DMS79 (cell line): ENCODE results near the gene ANKS6.
A peak's percentile ranks its signal among the peaks of the same experiment; 100 is the strongest.

ENCODE experiments used
- DNase-seq: peaks from one replicate; lab custom pipeline; 2025; lab: John Stamatoyannopoulos, UW

ANKS6 gene

DNA sequence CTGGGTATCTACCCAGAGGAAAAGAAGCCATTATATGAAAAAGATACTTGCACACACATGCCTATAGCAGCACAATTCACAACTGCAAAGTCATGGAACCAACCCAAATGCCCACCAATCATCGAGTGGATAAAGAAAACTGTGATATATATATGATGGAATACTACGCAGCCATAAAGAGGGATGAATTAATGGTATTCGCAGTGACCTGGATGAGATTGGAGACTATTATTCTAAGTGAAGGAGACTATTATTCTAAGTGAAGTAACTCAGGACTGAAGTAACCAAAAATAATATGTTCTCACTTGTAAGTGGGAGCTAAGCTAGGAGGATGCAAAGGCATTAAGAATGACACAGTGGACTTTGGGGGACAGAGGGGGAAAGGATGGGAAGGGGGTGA lies 57.6 kb downstream of the ANKS6 start:
- DNase-seq = no peak

DNA sequence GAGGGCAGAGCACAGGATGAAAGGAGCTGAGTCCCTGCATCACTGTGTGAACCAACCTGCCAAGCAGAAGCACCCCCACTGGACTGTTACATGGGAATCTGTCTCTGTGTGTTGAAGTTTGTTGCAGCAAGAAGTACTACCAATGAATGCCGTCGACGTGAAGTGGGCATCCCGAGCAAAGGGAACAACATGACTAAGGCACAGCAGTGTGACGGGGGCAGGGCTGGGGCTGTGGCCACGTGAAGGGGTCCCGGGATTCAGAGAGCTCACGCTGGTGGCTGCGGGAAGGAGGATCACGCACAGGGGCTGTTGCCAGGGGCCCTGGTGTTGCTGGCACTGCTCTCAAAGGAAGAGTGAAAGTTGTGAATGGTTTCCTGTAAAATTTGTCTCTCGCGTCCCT lies 60.1 kb downstream of the ANKS6 start:
- no peak for DNase-seq

DNA sequence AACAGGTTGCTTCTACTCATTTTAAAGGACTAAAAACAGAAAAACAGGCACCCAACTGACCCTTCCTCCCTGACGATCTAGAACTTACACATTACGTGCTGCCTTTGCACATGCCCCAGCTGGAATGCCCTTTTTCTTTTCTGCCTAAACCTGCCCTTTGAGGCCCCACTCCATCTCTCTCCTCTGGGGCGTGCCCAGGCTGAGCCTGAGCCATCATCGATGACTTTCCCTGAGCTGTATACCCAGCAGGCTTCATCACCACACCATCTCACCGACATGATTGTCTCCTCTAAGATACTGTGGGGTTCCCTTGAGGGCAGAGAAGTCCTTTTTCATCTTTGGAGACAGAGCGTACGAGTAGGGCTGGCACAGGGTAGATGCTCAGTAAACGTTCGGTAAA lies 63.6 kb downstream of the ANKS6 start:
- DNase-seq = no peak

DNA sequence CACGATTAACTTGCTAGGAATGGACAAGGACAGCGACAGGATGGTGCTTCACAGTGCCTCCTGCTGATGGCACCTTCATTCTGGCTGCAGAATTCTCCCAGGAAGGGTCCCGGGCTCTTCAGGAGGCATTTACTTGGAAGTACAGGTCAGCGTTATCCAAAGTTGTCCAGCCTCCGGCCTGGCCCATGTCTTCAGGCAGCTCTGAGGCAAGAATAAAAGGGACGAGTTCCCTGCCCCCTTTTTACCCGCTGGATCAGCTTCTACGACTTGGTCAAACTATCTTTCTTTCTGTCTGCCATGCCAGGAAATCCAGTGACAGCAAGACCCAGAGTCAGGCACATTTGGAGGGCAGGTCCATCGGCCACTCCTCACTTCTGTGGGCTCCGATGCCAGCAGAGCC lies 64.3 kb downstream of the ANKS6 start:
- no peak for DNase-seq

DNA sequence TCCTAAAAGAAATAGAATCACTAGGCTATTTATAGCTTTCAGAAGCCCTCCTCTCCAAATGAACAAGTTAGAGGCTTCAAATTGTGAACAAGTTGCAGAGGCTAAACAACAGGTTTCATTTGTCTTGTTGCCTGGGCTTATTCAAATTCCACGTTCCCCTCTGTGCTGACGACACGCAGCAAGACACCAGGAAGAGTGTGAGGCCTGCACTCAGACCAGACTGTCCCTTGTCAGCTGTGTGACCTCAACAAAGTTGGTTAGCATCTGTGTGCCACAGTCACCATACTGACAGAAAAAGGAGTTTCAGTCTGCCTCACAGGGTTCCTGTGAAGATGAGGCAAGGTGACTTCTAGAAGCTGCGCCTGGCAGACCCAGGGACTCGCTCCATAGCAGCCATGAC lies 65.5 kb downstream of the ANKS6 start:
- DNase-seq = no peak

DNA sequence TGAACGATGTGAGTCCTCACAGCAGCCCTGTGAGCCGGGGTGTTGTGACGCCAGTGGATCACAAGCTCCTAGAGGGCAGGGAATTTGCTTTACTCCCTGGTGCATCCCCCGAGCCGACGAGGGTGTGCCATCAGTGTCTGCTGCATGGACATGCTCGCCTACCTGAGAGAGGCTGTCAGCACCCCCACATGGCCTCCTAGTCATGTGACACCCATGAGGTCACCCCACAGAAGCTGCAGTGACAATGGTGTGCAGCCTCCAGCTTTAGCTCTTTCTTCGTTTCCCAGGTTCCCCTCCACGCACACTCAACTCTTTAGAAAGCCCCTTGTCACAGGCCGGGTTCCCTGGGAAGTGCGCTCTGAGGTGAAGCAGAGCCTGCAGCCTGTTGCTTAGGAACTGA lies 67.9 kb downstream of the ANKS6 start:
- no peak for DNase-seq

DNA sequence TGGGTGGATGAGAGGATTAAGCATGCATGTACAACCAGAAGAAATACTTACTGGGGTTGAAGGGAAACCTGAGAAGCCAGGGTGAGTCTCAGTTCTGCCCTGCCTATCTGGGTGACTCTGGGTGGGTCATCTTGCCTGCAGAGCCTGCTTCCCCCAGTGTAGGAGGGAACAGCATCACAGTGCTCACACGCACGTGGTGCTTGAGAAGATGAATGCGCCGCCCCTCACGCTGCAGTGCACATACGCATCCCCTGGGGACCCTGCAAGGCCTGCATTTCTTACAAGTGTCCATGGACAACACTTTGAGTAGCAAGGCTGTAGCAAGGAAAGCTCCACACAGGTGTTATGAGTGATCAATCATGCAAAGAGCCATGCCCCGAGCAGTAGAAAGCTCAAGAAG lies 68.9 kb downstream of the ANKS6 start:
- DNase-seq = peak; percentile 3

DNA sequence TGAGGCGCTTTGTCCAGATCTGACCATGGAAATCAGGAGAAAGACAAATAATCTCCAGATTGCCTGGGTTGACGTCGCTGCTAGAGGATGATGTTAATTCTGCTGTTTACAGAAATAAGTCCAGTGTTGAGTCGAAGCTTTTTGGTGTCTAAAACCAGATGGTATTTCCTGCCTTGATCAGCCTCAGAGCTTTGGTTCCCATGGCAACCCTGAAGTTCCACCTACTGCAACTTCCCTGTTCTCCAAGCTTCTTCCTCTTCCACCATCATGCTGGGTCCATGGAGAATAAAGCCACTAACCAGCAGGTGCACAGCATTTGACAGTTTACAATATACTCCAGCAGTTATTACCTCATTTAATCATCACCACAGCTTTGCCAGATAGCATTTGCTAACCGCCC lies 69.6 kb downstream of the ANKS6 start:
- DNase-seq = no peak

DNA sequence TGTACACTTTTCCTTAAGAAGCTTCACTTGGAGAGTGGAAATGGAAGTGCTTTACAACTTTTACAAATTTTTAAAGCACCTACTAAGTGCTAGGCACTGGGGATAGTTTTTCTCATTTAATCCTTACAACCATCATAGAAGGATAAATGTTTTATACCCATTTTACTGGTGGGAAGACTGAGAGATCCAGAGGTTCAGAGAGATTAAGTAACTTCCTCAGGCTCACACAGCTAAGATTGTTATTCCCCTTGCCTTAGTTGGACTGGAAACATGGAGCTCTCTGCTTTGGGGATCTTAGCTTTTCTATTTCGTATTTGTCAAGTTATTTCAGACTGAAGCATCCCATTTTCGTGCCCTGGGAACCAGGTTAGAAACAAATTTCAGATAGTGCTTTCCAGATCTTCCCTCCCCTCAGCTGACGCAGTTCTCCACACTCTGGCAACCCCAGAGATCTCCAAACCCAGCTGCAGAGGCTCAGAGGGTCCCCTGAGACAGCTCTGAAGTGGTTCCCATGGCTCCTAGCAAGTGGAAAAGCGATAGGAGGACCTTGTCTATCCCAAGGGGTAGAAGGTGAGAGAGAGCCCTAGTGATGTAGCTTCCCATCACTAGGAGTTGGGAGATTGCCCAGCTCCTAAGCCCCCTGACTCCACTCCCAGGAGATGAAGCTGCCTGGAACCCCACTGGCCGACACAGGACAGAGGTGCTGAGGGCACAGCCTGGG lies 71.4 kb downstream of the ANKS6 start:
- no peak for DNase-seq

DNA sequence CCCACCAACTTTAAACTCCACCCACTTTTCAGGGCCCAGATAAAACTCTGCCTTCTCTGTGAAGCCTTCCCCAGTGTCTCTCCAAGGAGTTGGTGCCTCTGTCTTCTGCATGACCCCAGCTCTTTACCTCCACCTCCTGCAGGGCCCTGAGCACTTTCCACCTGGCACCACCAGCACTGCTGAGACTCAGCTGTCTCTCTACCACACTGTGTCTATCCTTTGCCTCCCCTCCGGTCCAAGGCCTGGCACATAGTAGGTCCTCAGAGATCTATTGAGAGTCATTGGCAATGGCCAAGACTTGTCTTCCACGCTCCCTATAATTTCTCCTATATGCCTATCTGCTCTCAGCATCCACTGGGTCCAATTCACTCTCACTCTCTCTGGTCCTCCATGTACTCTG lies 74.7 kb downstream of the ANKS6 start:
- no peak for DNase-seq

DNA sequence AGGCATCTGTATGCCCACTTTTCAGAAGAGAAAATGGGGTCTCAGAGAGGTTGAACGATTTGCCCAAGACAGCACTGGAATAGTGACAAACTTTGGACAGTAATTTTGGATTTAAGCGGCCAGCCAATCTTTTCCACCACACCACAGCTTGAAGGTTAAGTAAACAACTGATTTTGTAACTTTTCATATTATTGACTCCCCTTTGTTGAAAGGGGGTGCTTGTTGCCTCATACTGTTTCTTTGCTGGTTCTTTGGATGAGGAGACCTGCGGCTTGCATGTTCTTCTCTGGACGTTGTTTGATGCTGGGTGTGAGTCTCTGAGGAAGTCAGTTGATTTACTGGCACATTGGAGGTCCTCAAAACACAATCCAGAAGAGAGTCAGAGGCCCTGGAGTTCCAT lies 76.0 kb downstream of the ANKS6 start:
- DNase-seq = no peak

DNA sequence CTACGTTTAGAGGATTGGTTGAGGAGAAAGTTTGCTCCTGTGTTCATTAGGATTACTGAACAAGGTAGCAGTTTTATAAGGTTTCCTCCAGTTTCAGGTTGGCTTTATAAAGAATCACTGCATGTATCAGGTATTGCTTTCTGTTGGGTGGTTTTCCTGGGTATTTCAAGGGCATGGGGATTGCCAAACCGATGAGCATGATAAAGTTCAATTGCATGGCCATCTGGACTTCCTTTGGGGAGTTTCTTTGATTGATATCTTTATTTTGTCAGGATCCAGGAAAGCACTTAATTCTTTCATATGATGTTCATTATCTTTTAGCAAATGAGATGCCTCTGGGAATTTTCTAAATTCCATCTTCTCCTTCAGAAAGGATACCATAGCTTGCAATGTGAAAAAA lies 77.3 kb downstream of the ANKS6 start:
- no peak for DNase-seq

DNA sequence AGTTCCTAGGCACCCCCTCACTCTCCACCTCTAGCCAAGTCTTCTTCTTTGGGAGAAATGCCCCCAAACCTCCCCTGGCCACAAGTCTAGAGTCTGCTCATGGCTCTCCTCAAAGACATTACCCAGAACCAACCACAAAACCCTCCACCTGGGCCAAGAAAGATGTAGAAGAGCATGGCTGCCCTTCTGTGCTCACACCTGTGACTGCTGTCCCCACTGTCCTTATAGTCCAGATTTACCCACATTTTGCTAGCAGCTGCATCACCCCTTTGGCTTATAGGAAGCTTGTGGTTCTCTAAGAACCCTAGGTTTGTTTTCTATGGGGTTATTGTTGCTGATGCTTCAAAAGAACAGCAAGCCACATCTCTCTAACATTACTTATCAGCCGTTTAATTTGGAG lies 81.5 kb downstream of the ANKS6 start:
- no peak for DNase-seq

DNA sequence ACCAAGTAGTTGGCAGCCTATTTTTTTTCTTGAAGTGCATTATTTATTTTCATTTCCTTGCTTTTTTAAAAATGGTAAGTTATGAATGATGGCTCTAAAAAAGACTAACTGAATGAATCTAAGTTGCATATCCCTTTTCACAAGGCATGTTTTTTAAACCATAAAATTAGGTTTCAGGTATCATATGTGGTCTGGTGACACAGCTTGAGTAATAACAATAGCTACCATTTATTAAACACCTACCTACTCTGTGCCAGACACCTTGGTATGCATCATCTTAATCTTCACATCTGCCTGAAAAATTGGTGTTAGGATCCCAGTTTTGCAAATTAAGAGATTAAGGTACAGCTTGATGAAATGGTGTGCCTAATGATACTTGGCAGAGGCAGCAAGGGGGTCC lies 83.4 kb downstream of the ANKS6 start:
- DNase-seq = no peak

DNA sequence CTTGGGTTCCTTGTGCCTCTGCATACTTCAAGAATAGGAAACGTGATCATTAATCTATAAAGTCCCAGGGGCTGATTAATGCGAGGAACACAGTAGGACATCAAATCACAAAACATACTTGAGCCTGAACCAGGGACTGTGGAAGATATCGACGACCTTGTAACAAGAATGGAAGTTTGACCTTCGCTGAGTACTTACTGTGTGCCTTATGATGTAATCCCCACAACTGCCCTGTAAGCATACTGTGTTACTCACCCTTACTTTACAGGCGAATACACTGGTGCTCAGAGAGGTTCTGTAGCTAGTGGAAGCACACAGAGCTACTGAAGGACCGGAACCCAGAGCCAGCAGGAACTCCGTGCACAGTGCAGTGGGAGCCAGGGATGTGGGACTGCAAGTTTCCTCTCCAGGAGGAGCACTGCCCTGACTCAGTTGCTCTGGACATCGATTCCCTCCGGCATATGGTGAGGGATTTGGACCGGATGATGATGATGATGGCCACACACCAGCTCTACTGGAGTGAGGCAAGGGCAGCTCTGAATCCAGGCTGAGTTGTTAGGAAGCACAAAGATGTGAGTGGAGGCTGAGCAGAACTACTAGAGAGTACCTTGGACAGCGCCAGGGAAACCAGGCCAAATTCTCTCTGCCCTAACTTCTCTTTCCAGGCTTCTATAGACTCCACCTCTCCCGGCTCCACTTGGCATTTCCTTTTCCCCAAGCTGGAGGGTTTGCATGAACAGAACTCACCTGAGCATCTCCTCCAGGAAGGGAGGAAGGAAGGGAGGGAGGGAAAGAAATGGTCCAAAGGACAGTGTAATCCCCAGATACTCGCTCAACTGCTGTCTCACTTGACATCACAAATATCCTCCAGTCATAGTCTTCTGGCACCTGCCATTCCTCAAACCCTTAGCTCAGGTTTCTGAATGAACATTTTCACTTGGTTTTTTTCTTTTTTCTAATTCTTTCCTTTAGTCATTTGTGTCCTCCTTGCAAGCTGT lies 86.1 kb downstream of the ANKS6 start:
- DNase-seq = no peak

DNA sequence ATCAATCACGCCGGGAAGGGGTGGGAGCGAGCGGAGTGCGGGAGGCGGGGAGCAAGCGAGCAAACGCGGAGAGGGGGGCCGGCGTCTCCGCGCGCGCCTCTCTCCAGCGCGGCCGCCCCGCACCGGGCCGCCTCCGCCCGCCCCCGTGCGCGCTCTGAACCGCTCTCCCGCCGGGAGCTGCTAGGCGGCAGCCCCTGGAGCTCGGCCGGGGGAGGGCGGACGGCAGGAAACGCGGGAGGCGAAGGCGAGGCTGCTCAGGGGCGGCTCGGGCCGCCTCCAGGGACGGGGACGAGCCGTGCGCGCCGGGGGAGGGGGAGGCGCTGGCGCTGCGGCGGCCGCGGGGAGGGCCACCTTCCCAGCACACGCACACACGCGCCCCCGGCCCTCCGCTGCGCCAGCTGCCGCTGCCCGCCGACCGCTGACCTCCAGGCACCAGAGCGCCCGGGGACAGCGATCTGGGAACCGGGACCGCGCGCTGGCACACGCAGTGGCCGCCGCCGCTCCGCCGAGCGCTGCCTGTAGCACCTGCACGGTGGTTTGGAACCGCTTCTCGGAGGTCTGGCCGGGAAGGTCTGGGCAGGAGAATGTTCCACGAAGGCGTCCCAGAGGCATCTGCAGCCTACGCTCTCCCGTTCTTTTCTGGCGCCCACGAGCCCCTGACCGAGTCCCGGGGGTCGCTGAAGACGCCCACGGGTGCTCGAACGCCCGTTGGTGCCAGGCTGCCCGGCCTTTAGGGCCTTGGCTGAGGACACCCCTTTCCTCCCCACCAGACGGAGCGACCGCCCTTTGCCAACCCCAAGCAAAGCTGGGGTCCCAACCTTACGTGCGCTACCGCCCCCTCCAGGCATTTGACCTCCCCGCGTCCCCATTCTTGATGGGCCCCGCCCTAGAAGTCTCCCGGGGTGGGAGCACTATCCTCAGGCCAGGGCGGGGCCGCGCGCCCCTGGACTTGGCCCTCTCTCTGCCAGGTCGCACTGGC lies 87.1 kb downstream of the ANKS6 start, which contains the start of gene GABBR2:
TSS of gene GABBR2 (minus strand) at position 3 of the 979 bp plus-strand sequence. CDS start 198 bp downstream, outside the sequence.
- DNase-seq = no peak

DNA sequence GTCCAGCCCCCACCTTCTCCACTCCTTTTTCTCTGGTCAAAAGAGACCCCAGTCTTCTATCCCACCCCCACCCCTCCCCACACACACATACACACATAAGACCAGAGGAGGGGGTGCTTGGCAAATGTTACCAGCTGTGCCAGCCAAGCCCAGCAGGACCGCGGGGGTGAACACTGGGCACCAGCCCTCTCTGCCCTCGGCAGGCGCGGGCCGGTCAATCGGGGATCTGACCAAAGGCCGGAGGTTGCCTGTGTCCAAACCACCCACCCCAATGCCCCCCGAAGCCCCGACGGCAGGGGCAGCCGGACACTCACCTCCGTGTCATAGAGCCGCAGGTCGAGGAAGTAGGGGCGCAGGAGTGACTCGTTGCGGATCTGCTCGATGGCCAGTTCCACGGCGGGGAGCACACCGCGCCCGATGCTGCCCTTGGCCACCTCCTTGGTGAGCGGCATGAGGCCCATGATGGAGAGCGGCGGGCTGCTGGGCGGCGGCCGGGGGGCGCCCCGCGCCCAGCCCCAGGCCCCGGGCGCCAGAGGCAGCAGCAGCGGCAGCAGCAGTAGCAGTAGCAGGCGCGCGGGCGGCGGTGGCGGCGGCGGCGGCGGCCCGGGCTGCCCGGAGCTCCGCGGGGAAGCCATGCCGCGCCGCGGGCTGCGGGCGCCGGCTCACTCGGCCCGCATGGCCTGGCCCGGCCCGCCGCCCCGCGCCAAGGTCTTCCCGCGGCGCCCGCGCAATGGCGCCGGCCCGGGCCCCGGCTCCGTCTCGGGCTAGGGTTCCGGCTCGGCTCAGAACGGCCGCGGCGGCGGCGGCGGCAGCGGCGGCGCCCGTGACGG lies 88.0 kb downstream of the ANKS6 start:
- no peak for DNase-seq

DNA sequence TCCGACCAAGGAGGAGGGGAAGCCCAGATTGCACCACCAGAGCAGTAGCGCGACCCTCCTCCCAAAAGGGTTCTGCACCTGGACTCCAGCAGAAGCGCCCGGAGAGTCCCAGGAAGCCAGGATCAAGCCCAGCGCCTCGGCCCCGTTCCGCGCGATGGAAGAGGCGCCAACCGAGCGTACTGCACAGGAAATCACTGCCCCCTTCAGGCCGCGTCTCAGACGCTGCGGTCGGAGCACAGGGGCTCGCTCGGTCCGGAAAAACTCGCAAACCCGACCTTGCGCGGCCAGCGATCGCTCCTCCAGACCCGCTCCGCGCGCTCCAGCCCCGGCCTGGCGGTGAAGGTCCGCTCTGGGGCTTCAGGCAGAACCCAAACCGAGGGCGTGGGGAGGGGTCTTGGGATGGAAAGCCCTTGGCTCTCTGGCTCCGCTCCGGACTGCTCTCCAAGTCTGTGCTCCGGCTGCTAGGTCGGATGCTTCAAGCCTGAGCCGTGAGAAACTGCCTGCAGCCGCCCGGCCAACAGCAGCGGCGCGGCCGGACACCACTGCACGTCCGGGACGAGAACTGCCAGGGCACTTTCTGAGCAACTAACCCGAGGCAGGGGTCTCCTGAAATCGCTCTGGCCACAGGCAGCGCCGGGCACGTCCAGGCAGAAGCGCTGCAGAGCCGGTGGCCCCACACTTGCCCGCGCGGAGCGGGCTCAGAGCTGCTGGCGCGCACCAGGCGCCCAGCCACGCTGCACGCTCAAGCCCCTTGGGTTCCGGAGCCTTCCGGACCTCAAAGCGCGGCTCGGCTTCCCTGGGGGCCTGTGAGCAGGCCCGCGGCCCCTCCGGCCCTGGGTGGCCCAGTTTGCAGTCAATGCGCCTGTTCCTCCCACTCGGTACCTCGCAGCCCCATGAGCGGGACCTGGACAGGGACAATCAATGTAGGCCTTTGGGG lies 88.9 kb downstream of the ANKS6 start:
- DNase-seq = no peak

DNA sequence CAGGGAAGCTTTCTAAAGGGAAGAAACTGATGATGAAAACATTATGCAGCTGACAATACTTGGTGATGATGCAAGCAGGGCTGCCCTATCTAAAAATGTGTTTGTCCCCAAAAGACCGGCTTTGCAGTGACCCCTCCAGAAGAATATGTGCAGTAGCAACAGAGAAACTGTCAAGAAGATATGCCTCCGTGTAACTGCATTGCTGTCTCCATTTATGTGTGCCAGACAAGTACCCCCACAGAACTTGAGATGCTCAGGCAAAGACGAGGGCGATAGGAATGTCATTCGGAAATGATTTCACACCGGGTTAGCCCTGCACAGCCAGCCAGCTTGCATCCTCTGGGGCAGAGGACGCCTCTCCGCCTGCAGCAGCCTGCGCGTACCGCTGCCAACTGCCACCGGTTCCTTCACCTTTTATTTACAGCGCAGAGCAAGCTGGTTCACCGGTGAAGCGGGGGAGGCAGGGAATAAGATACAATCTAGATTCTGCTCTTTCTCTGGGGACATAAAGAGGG lies 89.6 kb downstream of the ANKS6 start:
- DNase-seq = no peak
